GM12878 (cell line): Measurements from ENCODE around the gene LIMS2. TPM values are rescaled to one million over a fixed set of nuclear protein-coding genes. Genes with fewer than 3 reads are reported as not detected.
A peak's percentile ranks its signal among the peaks of the same experiment; 100 is the strongest.

ENCODE experiments used
- ATAC-seq: fragments of 200-7000 bp; cut with Tn5 transposase; 3 replicates; pipeline ENCODE4 v1.9.1; 2020; ENCODE audit warnings: mild to moderate bottlenecking, moderate library complexity
- BruUV-seq: library from RNA; stranded (reverse); fragments of 400-500 nt; replicated peaks from 2 replicates; lab custom pipeline; 2021; lab: Mats Ljungman, UMichigan
- CTCF ChIA-PET: fragments of 300-600 bp; sonication (Branson Sonifier 250); formaldehyde crosslinking; extraction: SDS; loops from one replicate; lab custom pipeline; 2021; ENCODE audit warnings: inconsistent platforms; lab: Yijun Ruan, JAX
- POLR2A ChIA-PET: fragments of 350-600 bp; formaldehyde crosslinking; extraction: SDS; loops from one replicate; lab custom pipeline; 2021; ENCODE audit warnings: inconsistent platforms; lab: Charles Lee
- RAD21 ChIA-PET: fragments of 300-600 bp; sonication (Branson Sonifier 250); formaldehyde crosslinking; loops from one replicate; lab custom pipeline; 2023; ENCODE audit warnings: antibody characterized with exemption; ENCODE audit not compliant: unreplicated experiment; lab: Charles Lee
- SMC1A ChIA-PET: fragments of 300-600 bp; sonication (Branson Sonifier 250); formaldehyde crosslinking; loops from one replicate; lab custom pipeline; 2023; ENCODE audit not compliant: unreplicated experiment, uncharacterized antibody; lab: Charles Lee
- DNase-seq: peaks from one replicate; pipeline ENCODE4 v3.0.0-alpha.2; 2011; ENCODE audit warnings: low read depth, low spot score
- FAIRE-seq: peaks from 3 replicates; lab custom pipeline; 2011; peaks lifted over from hg19 to GRCh38; lab: Jason Lieb, UNC
- H2AFZ ChIP-seq: 2 replicates; pipeline ENCODE4 v1.6.0; 2011; ENCODE audit warnings: low read depth, low read length, control low read depth; ENCODE audit not compliant: control insufficient read depth
- H3K27ac ChIP-seq: 2 replicates; pipeline ENCODE4 v1.5.1; 2011; ENCODE audit warnings: control low read depth; ENCODE audit not compliant: control insufficient read depth, insufficient read depth
- H3K27me3 ChIP-seq, 2 experiments: replicated peaks in 1 of 2; 2 replicates each; pipeline versions ENCODE4 v1.6.0 to v1.6.1; 2011; ENCODE audit warnings: low read length in 1 of 2; ENCODE audit not compliant: control insufficient read depth in 2 of 2, insufficient read depth in 2 of 2
- H3K36me3 ChIP-seq, 2 experiments: 2 replicates each; pipeline ENCODE4 v1.5.1; 2011; ENCODE audit warnings: low read length in 1 of 2; ENCODE audit not compliant: control insufficient read depth in 2 of 2, insufficient read depth in 2 of 2
- H3K4me1 ChIP-seq: 2 replicates; pipeline ENCODE4 v1.6.1; 2011; ENCODE audit warnings: mild to moderate bottlenecking, low read length, moderate library complexity, mixed read lengths; ENCODE audit not compliant: control insufficient read depth, insufficient read depth
- H3K4me2 ChIP-seq: 2 replicates; pipeline ENCODE4 v1.6.0; 2011; ENCODE audit warnings: control low read depth; ENCODE audit not compliant: control insufficient read depth, insufficient read depth
- H3K4me3 ChIP-seq: fragments of 200-600 bp; sonication (generic); 2 replicates; pipeline ENCODE4 v1.5.1; 2016
- H3K79me2 ChIP-seq: 2 replicates; pipeline ENCODE4 v1.6.0; 2011; ENCODE audit warnings: low read length; ENCODE audit not compliant: control insufficient read depth, insufficient read depth
- H3K9ac ChIP-seq: 2 replicates; pipeline ENCODE4 v1.8.0; 2011; ENCODE audit warnings: low read length, control low read depth, mixed read lengths; ENCODE audit not compliant: control insufficient read depth, insufficient read depth
- H3K9me3 ChIP-seq: replicated peaks from 3 replicates; pipeline ENCODE4 v1.5.1; 2011; ENCODE audit warnings: mild to moderate bottlenecking, low read length; ENCODE audit not compliant: control insufficient read depth, insufficient read depth
- H4K20me1 ChIP-seq: 2 replicates; pipeline ENCODE4 v1.6.0; 2011; ENCODE audit not compliant: control insufficient read depth, insufficient read depth
- BACH1 ChIP-seq: fragments of 450-650 bp; IDR thresholded peaks from 2 replicates; pipeline ENCODE4 v1.6.1; 2017; ENCODE audit warnings: mild to moderate bottlenecking, borderline replicate concordance
- BHLHE40 ChIP-seq, 2 experiments: fragments of 450-650 bp in 1 of 2; IDR thresholded peaks; 2 replicates each; pipeline ENCODE4 v1.6.1; 2011 to 2017; ENCODE audit warnings: low read depth in 2 of 2, borderline replicate concordance in 1 of 2, improper control_type of control experiment in 1 of 2, low read length in 1 of 2, mild to moderate bottlenecking in 1 of 2
- BMI1 ChIP-seq: fragments of 450-650 bp; IDR thresholded peaks from 2 replicates; pipeline ENCODE4 v1.6.1; 2016; ENCODE audit warnings: mild to moderate bottlenecking, moderate library complexity, borderline replicate concordance
- BRCA1 ChIP-seq: IDR thresholded peaks from 2 replicates; pipeline ENCODE4 v1.6.1; 2011; ENCODE audit warnings: low read depth, low read length, improper control_type of control experiment
- EGR1 ChIP-seq, 2 experiments: IDR thresholded peaks; 1 replicate in 1 of 2; 2 replicates in 1 of 2; pipeline ENCODE4 v1.6.1; 2011 to 2012; ENCODE audit warnings: low read depth in 2 of 2, low read length in 2 of 2, borderline replicate concordance in 1 of 2, mild to moderate bottlenecking in 1 of 2, moderate library complexity in 1 of 2
- HDAC2 ChIP-seq: fragments of 200-600 bp; sonication (generic); IDR thresholded peaks from 2 replicates; pipeline ENCODE4 v1.6.1; 2017
- MTA2 ChIP-seq: fragments of 450-650 bp; IDR thresholded peaks from 2 replicates; pipeline ENCODE4 v1.6.1; 2016; ENCODE audit warnings: low read depth, mild to moderate bottlenecking, moderate library complexity
- RCOR1 ChIP-seq: conservative IDR thresholded peaks from 2 replicates; pipeline ENCODE4 v1.6.1; 2012; ENCODE audit warnings: low read depth, low read length, improper control_type of control experiment
- STAT3 ChIP-seq: IDR thresholded peaks from 2 replicates; pipeline ENCODE4 v1.6.1; 2011; ENCODE audit warnings: low read depth, low read length, improper control_type of control experiment
- ZNF24 ChIP-seq: fragments of 450-650 bp; IDR thresholded peaks from 2 replicates; pipeline ENCODE4 v1.6.1; 2017; ENCODE audit warnings: antibody characterized with exemption, mild to moderate bottlenecking
- WGBS: methylation state at CpG from one replicate; pipeline ENCODE4 v1.1.6; 2016; ENCODE audit warnings: low lambda C conversion rate; ENCODE audit not compliant: insufficient replicate concordance, insufficient coverage; ENCODE audit errors: missing lambda C conversion rate; 5-methylcytosine and 5-hydroxymethylcytosine counted together
- in situ Hi-C: fragments of 300-500 bp; cut with MboI; formaldehyde crosslinking; loops from 9 replicates; pipeline ENCODE4 v1.14.3; 2018; ENCODE audit warnings: mixed read lengths
- intact Hi-C: fragments of 100-400 bp; cut with micrococcal nuclease; formaldehyde crosslinking; loops from one replicate; pipeline ENCODE4 v1.14.2; 2022; ENCODE audit not compliant: unreplicated experiment
- polyA plus RNA-seq, 11 experiments: library from polyadenylated mRNA; depleted of rRNA in 4 of 11; unstranded in 6 of 11; stranded (reverse) in 5 of 11; fragments of >200 nt; fragmentation: Nextera tagmentation in 4 of 11; fragmentation: Illumina TruSeq in 1 of 11; extraction: Ambion mirVana in 4 of 11; extraction: Trizol in 1 of 11; gene quantifications; 1 replicate in 1 of 11; 2 replicates in 10 of 11; pipeline versions ENCODE4 v1.2.1 to v1.2.3, GENCODE V29; 2011 to 2016; ENCODE audit warnings: inconsistent platforms in 2 of 11, missing spikeins in 2 of 11, low read depth in 1 of 11
- total RNA-seq, 4 experiments: library from RNA; depleted of rRNA in 3 of 4; stranded (reverse); fragments of >200 nt in 3 of 4; fragmentation: Illumina TruSeq in 1 of 4; extraction: Trizol in 1 of 4; gene quantifications; 2 replicates each; pipeline versions ENCODE4 v1.2.1 to v1.2.3, GENCODE V29; 2013 to 2021
- TF ChIP-seq, protein P1 (sequence below): fragments of 450-650 bp; IDR thresholded peaks from 2 replicates; pipeline ENCODE4 v1.6.1; 2018; ENCODE audit warnings: mild to moderate bottlenecking, low read depth, moderate library complexity; ENCODE audit not compliant: partially characterized antibody
- TF ChIP-seq, protein P2 (sequence below): IDR thresholded peaks from 2 replicates; pipeline ENCODE4 v1.6.1; 2011; ENCODE audit warnings: low read depth, low read length, improper control_type of control experiment, borderline replicate concordance

Gene LIMS2
- total and polyA plus RNA-seq, 10 of the 15 experiments (the other 5 are each of a cell fraction or from before 2014, with no cell fraction given) = 0.06 to 0.81 (median 0.16) TPM; not detected in 2

DNA sequence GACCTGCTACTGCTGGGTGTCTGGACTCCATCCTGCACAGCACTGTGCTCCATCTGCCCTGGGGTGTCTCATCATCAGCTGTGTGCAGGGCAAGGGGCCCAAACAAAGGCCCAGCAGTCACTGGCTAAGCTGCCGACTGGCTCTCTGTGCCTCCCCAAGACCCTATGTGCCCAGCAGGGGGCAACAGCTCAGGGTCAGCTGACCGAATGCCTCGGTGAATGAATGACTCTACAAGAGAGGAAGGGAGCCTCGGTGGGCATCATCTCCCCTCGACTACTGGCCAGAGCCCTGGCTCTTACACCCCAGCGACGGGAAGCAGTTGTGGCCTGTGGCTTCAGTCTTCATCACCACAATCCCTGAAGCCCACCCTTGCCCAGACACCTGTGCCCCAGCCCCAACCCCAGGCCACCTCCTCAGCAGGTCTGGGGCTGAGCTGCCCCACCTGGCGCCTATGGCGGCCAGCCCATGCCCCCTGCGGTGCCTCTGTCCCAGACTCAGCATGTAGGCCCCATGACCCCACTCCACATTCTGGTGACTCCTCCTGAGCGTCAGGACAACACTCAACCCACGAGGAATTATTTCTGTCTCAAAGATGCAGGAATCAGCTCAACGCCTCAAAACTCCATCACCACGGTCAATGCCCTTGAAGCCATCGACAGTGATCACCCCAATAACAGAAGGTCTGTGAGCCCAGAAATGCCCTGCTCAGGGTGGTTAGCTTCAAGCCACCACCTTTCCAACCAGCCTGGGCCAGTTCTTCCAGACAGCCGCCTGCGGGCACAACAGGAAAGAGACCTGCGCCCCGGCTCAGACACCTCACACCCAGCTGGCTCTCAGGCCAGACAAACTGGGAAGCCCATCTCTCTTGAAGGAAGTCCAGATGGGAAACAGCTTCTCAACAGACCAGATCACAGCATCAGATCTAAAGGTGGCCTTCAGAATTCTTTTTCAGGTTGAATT is 31.0 kb downstream of the LIMS2 start:
- CTCF ChIA-PET = interaction anchor here (0.9 to 1.7 kb wide), 4 partner anchors 10 to 447 kb away, joined by 3 to 5 read pairs (median 3); no protein-coding TSS in a partner anchor
- whole genome bisulfite sequencing = 65% methylated on average over 19 of the region's 19 CpGs
- Histone ChIP-seq H3K79me2 (no peaks in the 10 kb centered on the region), H3K27ac (no peak overlapping the region), H3K4me3 (no peak overlapping the region), H4K20me1 (no peaks in the 10 kb centered on the region), H2AFZ (no peak overlapping the region), H3K9me3 (no peaks in the 10 kb centered on the region), H3K27me3 (no peaks in the 10 kb centered on the region), H3K4me1 (no peaks in the 10 kb centered on the region), H3K36me3 (no peaks in the 10 kb centered on the region), H3K4me2 (no peak overlapping the region), H3K9ac (no peak overlapping the region)
- intact Hi-C loops (loop anchor here (5.0 kb wide), 1 partner anchor 117 kb away; the partner anchor contains the start of gene IWS1), in situ Hi-C loops (loop anchor here (5.0 kb wide), 1 partner anchor 447 kb away; no protein-coding TSS in a partner anchor)
- DNase-seq (no peak), FAIRE-seq (no peak), ATAC-seq (peak; percentile 11; the same call in 1 of the 3 replicates)
- SMC1A ChIA-PET = interaction anchor here (0.7 to 1.6 kb wide), 3 partner anchors 53 to 118 kb away, joined by 3 read pairs; partner anchors contain the start of gene IWS1
- TF ChIP-seq BRCA1 = no peak
- no peak for TF ChIP-seq EGR1 (IDR thresholded peaks at IDR 0.05; ENCODE audit: borderline replicate concordance in 1 of 2, low read depth in 2 of 2, low read length in 2 of 2)
- no peak for TF ChIP-seq BMI1
- TF ChIP-seq STAT3 = no peak
- TF ChIP-seq BHLHE40 (IDR thresholded peaks at IDR 0.05; ENCODE audit: borderline replicate concordance in 1 of 2, low read depth in 2 of 2, low read length in 1 of 2) = no peak
- TF ChIP-seq HDAC2 = no peak
- TF ChIP-seq, protein P1, sequence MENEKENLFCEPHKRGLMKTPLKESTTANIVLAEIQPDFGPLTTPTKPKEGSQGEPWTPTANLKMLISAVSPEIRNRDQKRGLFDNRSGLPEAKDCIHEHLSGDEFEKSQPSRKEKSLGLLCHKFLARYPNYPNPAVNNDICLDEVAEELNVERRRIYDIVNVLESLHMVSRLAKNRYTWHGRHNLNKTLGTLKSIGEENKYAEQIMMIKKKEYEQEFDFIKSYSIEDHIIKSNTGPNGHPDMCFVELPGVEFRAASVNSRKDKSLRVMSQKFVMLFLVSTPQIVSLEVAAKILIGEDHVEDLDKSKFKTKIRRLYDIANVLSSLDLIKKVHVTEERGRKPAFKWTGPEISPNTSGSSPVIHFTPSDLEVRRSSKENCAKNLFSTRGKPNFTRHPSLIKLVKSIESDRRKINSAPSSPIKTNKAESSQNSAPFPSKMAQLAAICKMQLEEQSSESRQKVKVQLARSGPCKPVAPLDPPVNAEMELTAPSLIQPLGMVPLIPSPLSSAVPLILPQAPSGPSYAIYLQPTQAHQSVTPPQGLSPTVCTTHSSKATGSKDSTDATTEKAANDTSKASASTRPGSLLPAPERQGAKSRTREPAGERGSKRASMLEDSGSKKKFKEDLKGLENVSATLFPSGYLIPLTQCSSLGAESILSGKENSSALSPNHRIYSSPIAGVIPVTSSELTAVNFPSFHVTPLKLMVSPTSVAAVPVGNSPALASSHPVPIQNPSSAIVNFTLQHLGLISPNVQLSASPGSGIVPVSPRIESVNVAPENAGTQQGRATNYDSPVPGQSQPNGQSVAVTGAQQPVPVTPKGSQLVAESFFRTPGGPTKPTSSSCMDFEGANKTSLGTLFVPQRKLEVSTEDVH = no peak
- no peak for TF ChIP-seq BACH1
- TF ChIP-seq ZNF24 = no peak
- no peak for TF ChIP-seq RCOR1
- TF ChIP-seq, protein P2, sequence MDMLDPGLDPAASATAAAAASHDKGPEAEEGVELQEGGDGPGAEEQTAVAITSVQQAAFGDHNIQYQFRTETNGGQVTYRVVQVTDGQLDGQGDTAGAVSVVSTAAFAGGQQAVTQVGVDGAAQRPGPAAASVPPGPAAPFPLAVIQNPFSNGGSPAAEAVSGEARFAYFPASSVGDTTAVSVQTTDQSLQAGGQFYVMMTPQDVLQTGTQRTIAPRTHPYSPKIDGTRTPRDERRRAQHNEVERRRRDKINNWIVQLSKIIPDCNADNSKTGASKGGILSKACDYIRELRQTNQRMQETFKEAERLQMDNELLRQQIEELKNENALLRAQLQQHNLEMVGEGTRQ = no peak
- TF ChIP-seq MTA2 = no peak
- POLR2A ChIA-PET = no interaction called here
- BruUV-seq = no TSS peak
- RAD21 ChIA-PET = no interaction called here
